Skeletal muscle satellite cell (primary cell): ENCODE measurements around the gene IRF4.

Source experiments
- H3K27me3 ChIP-seq: 2 replicates; pipeline ENCODE4 v1.7.0; 2013; ENCODE audit warnings: low read length; ENCODE audit not compliant: control insufficient read depth, insufficient read depth
- H3K36me3 ChIP-seq: 2 replicates; pipeline ENCODE4 v1.7.0; 2013; ENCODE audit warnings: mild to moderate bottlenecking, control low read depth, low read length; ENCODE audit not compliant: insufficient read depth
- H3K4me1 ChIP-seq: 2 replicates; pipeline ENCODE4 v1.7.0; 2013; ENCODE audit warnings: low read length; ENCODE audit not compliant: control insufficient read depth, insufficient read depth
- H3K4me2 ChIP-seq: 2 replicates; pipeline ENCODE4 v1.7.0; 2013; ENCODE audit warnings: mild to moderate bottlenecking, low read length
- H3K4me3 ChIP-seq: 2 replicates; pipeline ENCODE4 v1.7.0; 2013; ENCODE audit warnings: low read length
- H3K9ac ChIP-seq: 2 replicates; pipeline ENCODE4 v1.7.0; 2013; ENCODE audit warnings: mild to moderate bottlenecking, low read depth, low read length, moderate library complexity
- H3K9me3 ChIP-seq: replicated peaks from 2 replicates; pipeline ENCODE4 v1.7.0; 2013; ENCODE audit warnings: mild to moderate bottlenecking, control low read depth, low read length

The IRF4 gene

GRCh38 chr6:355373-356208, 36.0 kb upstream of the IRF4 start:
- Histone ChIP-seq H3K9ac (no peak overlapping the region), H3K36me3 (no peaks in the 10 kb centered on the region), H3K9me3 (no peaks in the 10 kb centered on the region), H3K4me2 (no peak overlapping the region), H3K27me3 (no peaks in the 10 kb centered on the region), H3K4me3 (no peak overlapping the region), H3K4me1 (no peaks in the 10 kb centered on the region)

- Histone ChIP-seq H3K4me1 (no peaks in the 10 kb centered on the region), H3K9me3 (no peaks in the 10 kb centered on the region), H3K9ac (no peak overlapping the region), H3K4me3 (no peak overlapping the region), H3K4me2 (no peak overlapping the region), H3K27me3 (no peaks in the 10 kb centered on the region), H3K36me3 (no peaks in the 10 kb centered on the region)
These were observed 34.7 kb upstream of the IRF4 start for GRCh38 chr6:356828-357251.

- Histone ChIP-seq H3K4me2 (no peak overlapping the region), H3K4me3 (no peak overlapping the region), H3K9ac (no peak overlapping the region), H3K9me3 (no peaks in the 10 kb centered on the region), H3K27me3 (no peaks in the 10 kb centered on the region), H3K36me3 (no peaks in the 10 kb centered on the region), H3K4me1 (no peaks in the 10 kb centered on the region)
These were observed 34.2 kb upstream of the IRF4 start for GRCh38 chr6:357261-357790.

GRCh38 chr6:357791-358341, 33.7 kb upstream of the IRF4 start:
- Histone ChIP-seq H3K27me3 (no peaks in the 10 kb centered on the region), H3K4me3 (no peak overlapping the region), H3K4me1 (no peaks in the 10 kb centered on the region), H3K9ac (no peak overlapping the region), H3K9me3 (no peaks in the 10 kb centered on the region), H3K4me2 (no peak overlapping the region), H3K36me3 (no peaks in the 10 kb centered on the region)

- Histone ChIP-seq H3K4me2 (no peak overlapping the region), H3K27me3 (no peaks in the 10 kb centered on the region), H3K9ac (no peak overlapping the region), H3K9me3 (no peaks in the 10 kb centered on the region), H3K4me3 (no peak overlapping the region), H3K36me3 (no peaks in the 10 kb centered on the region), H3K4me1 (no peaks in the 10 kb centered on the region)
These were observed 33.1 kb upstream of the IRF4 start for GRCh38 chr6:358432-358831.

GRCh38 chr6:358847-359246, 32.7 kb upstream of the IRF4 start:
- Histone ChIP-seq H3K9me3 (peaks cover 2% of the 10 kb centered on the region), H3K9ac (no peak overlapping the region), H3K27me3 (no peaks in the 10 kb centered on the region), H3K4me1 (no peaks in the 10 kb centered on the region), H3K4me3 (no peak overlapping the region), H3K4me2 (no peak overlapping the region), H3K36me3 (no peaks in the 10 kb centered on the region)

GRCh38 chr6:359261-360035, 32.1 kb upstream of the IRF4 start:
- Histone ChIP-seq H3K4me2 (no peak overlapping the region), H3K9me3 (peaks cover 3% of the 10 kb centered on the region), H3K4me3 (no peak overlapping the region), H3K27me3 (no peaks in the 10 kb centered on the region), H3K9ac (no peak overlapping the region), H3K4me1 (no peaks in the 10 kb centered on the region), H3K36me3 (no peaks in the 10 kb centered on the region)

GRCh38 chr6:360349-360748, 31.2 kb upstream of the IRF4 start:
- no peak overlapping the region for H3K9ac ChIP-seq
- no peaks in the 10 kb centered on the region for H3K36me3 ChIP-seq
- no peak overlapping the region for H3K4me3 ChIP-seq
- H3K4me1 ChIP-seq: no peaks in the 10 kb centered on the region
- H3K27me3 ChIP-seq: no peaks in the 10 kb centered on the region
- no peak overlapping the region for H3K4me2 ChIP-seq
- peaks cover 3% of the 10 kb centered on the region for H3K9me3 ChIP-seq

- no peak overlapping the region for H3K4me2 ChIP-seq
- H3K9me3 ChIP-seq: peaks cover 3% of the 10 kb centered on the region
- no peaks in the 10 kb centered on the region for H3K36me3 ChIP-seq
- H3K9ac ChIP-seq: no peak overlapping the region
- no peaks in the 10 kb centered on the region for H3K4me1 ChIP-seq
- no peak overlapping the region for H3K4me3 ChIP-seq
- peaks cover under 1% of the 10 kb centered on the region for H3K27me3 ChIP-seq
These were observed 30.7 kb upstream of the IRF4 start for GRCh38 chr6:360764-361373.

- H3K4me2 ChIP-seq: no peak overlapping the region
- H3K9ac ChIP-seq: no peak overlapping the region
- peaks cover 7% of the 10 kb centered on the region for H3K27me3 ChIP-seq
- H3K4me1 ChIP-seq: no peaks in the 10 kb centered on the region
- H3K9me3 ChIP-seq: peaks cover 3% of the 10 kb centered on the region
- H3K36me3 ChIP-seq: no peaks in the 10 kb centered on the region
- H3K4me3 ChIP-seq: no peak overlapping the region
These were observed 30.0 kb upstream of the IRF4 start for GRCh38 chr6:361411-362132.
